GM18505 (cell line): ENCODE data around the gene CISD1.

Source experiments
- ATAC-seq: cut with Tn5 transposase; IDR thresholded peaks from one replicate; pipeline ENCODE4 v1.9.1; 2021; ENCODE audit not compliant: unreplicated experiment
- POLR2A ChIP-seq: IDR thresholded peaks from 4 replicates; pipeline ENCODE4 v1.6.1; 2011; ENCODE audit warnings: borderline replicate concordance; ENCODE audit not compliant: insufficient read depth, insufficient read length; ENCODE audit errors: extremely low read depth

CISD1 gene

GRCh38 chr10:58335306-58336005 lies 66.5 kb downstream of the CISD1 start:
- ATAC-seq = peak; percentile 54

DNA sequence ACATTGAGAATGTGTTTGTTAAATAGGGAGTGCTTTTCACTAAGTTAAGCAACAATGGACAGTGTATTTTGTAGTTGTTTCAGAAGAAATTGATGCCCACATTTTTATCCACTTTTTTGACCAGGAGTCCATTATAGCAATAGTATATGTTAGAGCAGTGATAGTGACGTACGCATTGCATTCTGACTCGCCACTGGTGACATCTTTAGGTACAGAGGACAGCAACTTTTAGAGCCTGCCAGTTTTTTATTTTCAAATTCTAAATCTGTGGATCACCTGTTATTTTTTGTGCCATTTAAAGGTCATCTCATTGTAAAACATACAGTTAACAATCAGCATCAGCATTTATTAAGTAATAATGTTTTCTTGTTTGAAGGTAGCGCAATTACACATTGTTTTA lies 67.3 kb downstream of the CISD1 start:
- TF ChIP-seq POLR2A = no peak
- no peak for ATAC-seq

More at GRCh38 chr10:58335306-58336005, 66.5 kb downstream of the CISD1 start:
- TF ChIP-seq POLR2A = no peak
